Measurements from ENCODE around the gene SGTA. TPM values are rescaled to one million over a fixed set of nuclear protein-coding genes. Genes with fewer than 3 reads are reported as not detected.

SGTA gene
- total and polyA plus RNA-seq, 9 of the 15 experiments (the other 6 are each of a cell fraction or from before 2014, with no cell fraction given), result 1.4 to 110 (median 49.9) TPM

DNA sequence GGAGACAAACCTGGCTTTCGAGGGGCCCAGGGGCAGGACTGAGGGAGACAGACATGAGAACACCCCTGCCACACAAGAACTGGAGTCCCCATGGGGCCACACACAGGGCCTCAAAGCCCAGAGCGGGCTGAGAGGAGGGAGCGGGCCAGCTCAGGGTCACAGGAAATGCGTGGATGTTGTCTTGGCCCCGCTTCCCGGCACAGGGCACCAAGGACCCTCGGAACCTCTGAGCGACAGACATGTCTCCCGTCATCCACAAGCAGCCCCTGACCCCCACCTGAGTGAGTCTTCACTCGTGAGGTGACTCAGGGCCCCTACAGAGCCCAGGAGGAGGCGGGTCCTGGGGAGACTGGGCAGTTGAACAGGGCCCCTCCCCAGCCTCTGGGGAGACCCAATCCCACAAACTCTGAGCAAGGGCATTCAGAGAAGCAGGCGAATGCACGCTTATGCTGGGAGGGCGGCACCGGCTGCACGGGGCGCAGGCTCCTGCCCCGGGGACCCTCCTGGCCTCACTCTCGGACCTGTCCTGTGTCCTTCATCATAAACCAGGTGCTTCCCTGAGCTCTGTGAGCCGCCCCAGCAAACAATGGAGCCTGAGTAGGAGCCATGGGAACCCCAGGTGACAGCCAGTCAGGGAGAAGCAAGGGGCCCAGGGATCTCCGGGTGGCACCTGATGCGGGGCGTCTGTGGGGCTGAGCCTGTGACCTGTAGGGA lies 20.1 kb downstream of the SGTA start:
- Histone ChIP-seq H3K9me3 (replicated peaks; ENCODE audit: control insufficient read depth, insufficient read depth, low read depth, low read length) (no peaks in the 10 kb centered on the region), H3K79me2 (ENCODE audit: control insufficient read depth, insufficient read depth, low read length) (no peaks in the 10 kb centered on the region), H3K27me3 (ENCODE audit: control insufficient read depth in 2 of 2, insufficient read depth in 2 of 2, low read length in 2 of 2) (no peaks in the 10 kb centered on the region), H3K4me2 (ENCODE audit: insufficient read depth, low read length) (no peak overlapping the region), H3K36me3 (ENCODE audit: control insufficient read depth, insufficient read depth, low read length) (peaks cover 92% of the 10 kb centered on the region; the same call in 2 of the 3 replicates), H3K27ac (ENCODE audit: extremely low read depth, low read depth, low read length) (no peak overlapping the region), H3K9ac (ENCODE audit: insufficient read depth in 1 of 2, low read depth in 2 of 2, low read length in 2 of 2) (peak overlapping the region in 1 of 2 experiments; percentile 26; a peak in 1 of 4 replicates), H2AFZ (ENCODE audit: low read depth, low read length) (no peak overlapping the region), H4K20me1 (replicated peaks; ENCODE audit: control insufficient read depth, insufficient read depth, low read length) (no peaks in the 10 kb centered on the region), H3K4me3 (no peak overlapping the region), H3K4me1 (replicated peaks in 1 of 2; ENCODE audit: control insufficient read depth in 2 of 2, insufficient read depth in 2 of 2, low read length in 2 of 2) (peaks cover 0 to 18% of the 10 kb centered on the region in 2 experiments; a peak in 2 of 5 replicates), H3K9me1 (ENCODE audit: control insufficient read depth, insufficient read depth, low read length) (no peaks in the 10 kb centered on the region)
- POLR2A ChIA-PET, result interaction anchor here (0.8 kb wide), 1 partner anchor 34 kb away, joined by 3 read pairs; no protein-coding TSS in a partner anchor
- BruUV-seq (replicated peaks), result no TSS peak
- in situ Hi-C loops (cut with MboI), result no loop called here
- WGBS (ENCODE audit: insufficient coverage, low coverage, missing lambda C conversion rate), result 96% methylated on average over 20 of the region's 23 CpGs
- TF ChIP-seq POLR2G (IDR thresholded peaks at IDR 0.05; ENCODE audit: low read depth, low read length), result 0 out of 2 replicates have a peak, but pooled peaks have one; percentile 40
- TF ChIP-seq SMARCA4 (IDR thresholded peaks at IDR 0.05), result no peak
- TF ChIP-seq SPI1 (IDR thresholded peaks at IDR 0.05; ENCODE audit: borderline replicate concordance, low read depth, low read length), result no peak
- TF ChIP-seq, protein P1, sequence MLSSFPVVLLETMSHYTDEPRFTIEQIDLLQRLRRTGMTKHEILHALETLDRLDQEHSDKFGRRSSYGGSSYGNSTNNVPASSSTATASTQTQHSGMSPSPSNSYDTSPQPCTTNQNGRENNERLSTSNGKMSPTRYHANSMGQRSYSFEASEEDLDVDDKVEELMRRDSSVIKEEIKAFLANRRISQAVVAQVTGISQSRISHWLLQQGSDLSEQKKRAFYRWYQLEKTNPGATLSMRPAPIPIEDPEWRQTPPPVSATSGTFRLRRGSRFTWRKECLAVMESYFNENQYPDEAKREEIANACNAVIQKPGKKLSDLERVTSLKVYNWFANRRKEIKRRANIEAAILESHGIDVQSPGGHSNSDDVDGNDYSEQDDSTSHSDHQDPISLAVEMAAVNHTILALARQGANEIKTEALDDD (IDR thresholded peaks at IDR 0.05), result no peak
- CTCF ChIA-PET (ENCODE audit: low intra/inter-chr PET ratio), result no interaction called here
- FAIRE-seq, result no peak
- no peak for DNase-seq (ENCODE audit: extremely low read depth in 1 of 4, low spot score in 3 of 4)
- intact Hi-C loops (cut with micrococcal nuclease), result no loop called here
- no peak for ATAC-seq

Measured in K562 (cell line).